HG03103 (cell line): Measurements from ENCODE around the gene MAN2B1.
"Not testable (repeated sequence)": the region's sequence is repeated elsewhere in the genome, so short reads cannot be mapped to it uniquely, and the experiment has no call there.

ENCODE experiments used
- ATAC-seq: cut with Tn5 transposase; IDR thresholded peaks from one replicate; pipeline ENCODE4 v1.9.1; 2021; ENCODE audit warnings: low read depth; ENCODE audit not compliant: unreplicated experiment

MAN2B1 gene

DNA sequence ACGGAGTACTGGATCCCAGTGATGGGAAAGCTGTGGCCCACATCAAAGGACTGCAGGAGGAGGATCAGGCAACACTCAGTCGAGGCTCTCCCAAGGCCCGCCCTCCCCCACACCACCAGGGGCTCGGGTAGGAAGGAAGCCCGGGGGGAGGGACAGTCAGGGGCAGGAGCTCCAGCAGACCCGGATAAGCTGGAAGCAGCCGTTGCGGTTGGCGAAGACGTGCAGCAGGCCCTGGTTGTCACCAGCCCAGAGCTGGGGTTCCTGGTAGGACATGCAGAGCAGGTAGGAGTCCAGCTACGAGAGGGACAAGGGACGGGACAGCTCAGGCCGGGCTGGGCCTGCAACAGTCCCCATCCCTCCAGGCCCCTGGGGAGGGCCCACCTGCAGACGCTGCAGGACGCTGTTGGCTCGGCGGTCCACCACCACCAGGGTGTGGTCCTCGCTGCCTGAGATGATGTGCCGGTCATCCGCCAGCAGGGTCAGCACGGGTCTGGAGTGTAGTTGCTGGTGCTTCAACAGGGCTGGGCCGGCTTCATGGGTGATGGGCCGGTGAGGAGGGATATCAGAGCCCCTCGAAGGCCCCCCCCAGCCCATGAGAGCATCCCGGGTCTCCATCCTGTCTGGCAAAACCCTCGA is 23.2 kb upstream of the MAN2B1 start:
- ATAC-seq: no peak

DNA sequence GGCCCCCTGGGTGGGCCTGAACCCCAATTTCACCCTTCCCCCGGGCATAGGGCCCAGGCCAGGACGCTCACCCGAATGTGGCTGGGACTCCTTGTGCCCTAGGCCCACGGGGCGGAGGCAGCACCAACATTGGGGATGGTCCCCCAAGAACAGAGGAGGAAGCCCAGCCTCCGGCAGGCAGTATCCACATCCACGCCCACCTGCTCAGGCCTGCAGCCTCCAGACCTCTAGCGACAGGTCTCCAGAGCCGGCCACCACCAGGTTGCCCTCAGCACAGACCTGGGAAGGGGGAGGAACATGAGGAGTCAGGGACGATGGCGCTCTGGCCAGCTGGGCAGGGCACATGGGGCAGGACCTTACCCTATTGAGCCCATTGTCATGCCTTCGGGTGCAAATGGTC is 22.5 kb upstream of the MAN2B1 start:
- no peak for ATAC-seq

DNA sequence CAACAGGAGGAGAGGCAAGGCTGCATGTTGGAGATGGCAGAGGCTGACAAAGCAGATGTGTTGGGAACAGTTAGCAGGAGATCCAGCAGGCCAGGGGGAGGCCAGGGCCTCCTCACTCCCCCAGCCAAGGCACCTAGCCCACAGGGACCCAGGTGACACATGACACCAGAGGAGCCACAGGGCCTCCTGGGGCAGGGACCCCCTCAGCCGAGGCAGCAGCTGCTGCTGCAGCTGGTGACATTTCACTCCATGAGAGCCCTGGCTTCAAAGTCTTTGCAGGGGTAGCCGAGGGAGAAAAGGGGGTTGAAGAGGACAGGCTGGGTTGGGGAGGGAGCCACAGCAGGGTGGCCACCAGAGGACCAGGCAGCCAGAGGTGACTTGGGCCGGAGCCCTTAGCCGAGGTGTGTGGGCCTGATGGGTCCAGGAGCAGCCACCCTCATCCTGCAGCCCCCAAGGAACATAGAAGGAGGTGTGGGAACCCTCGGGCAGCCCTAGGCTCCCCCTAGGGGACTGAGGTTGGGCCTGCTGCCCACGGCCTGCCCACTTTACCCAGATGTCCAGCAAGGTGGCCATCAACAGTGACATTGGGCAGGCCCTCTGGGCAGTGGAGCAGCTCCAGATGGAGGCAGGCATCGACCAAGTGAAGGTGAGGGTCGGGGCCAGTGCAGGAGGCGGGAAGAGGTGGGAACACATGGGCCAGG is 21.1 kb upstream of the MAN2B1 start, which contains the start of gene GNG14:
Gene GNG14 (plus strand): TSS at position 503 of the 701 bp plus-strand sequence. CDS start 51 bp downstream, at position 554.
- ATAC-seq: no peak

DNA sequence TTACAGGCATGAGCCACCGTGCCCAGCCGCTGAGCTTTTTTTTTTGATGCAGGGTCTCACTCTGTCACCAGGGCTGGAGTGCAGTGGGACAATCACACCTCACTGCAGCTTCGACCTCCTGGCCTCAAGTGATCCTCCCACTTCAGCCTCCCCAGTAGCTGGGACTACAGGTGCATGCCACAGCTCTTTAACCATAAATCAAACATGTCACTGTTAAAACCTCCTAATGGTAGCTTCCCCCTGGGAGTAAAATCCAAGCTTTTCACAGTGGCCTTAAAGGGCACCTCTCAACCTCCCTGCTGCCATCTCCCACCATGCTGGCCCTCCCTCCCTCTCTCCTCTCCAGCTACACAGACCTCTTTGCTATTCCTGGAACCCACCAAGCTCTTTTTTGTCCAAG is 19.3 kb upstream of the MAN2B1 start:
- ATAC-seq: no peak

DNA sequence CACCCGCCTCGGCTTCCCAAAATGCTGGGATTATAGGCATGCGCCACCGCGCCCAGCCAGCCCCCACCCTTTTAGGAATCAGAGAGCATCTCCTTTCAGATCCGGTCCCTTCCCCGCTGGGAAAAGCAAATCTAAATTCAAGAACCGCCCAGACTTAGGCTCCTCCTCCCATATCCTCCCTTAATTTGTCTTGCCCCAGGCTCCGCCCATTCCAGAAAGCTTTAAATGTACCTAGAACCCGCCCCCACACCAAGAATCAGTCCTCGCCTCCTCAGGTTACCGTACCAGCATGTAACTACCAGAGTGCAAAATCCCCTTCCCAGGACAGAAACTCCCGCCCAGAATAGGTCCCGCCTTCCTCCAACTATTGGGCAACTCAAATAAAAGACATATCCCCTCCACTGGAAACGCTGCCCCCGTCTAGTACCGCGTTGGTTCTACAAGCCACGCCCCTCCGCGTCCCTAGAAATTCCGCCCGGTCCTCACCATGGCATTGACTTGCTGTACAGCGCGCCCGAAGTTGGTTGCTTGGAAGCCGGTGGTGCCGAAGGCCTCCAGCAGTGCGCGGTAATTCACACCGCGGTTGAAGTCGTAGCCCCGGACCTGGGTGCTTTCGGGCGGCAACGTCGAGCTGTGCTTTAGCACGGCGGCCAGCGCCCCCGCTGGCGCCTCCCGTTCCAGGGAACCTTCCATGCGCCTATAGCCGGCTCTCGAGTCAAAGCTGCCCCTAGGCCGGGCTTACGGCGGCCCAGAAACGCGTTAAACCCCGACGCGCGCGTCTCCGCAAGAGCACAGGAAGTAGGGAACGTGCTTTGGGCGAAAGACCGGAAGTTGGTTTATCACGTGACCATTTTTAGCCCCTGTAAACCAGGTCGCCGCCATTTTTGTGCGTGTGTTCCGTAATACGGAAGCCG is 14.8 kb upstream of the MAN2B1 start, which contains the start of gene DHPS:
Gene DHPS (minus strand): TSS at position 807 of the 914 bp plus-strand sequence. CDS start 114 bp downstream, at position 693.
- ATAC-seq: no peak

DNA sequence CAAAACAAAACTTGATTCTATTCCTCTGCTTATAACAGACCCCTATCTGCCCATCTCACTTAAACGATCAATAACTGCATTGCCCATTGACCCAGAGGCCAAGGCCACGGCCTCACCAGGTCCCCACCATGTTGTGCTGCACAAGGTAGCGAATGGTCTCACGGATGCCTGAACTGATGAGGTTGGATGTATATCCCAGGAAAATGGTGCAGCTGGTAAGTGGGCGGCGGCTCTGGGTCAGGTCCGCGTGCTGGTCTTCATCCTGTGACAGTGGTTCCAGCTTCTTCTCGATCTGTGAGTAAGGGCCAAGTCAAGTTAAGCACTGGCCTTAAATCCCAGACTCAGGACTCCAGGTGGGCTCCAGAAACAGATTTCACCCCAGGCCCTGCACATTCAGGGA is 13.5 kb upstream of the MAN2B1 start:
- ATAC-seq: no peak

DNA sequence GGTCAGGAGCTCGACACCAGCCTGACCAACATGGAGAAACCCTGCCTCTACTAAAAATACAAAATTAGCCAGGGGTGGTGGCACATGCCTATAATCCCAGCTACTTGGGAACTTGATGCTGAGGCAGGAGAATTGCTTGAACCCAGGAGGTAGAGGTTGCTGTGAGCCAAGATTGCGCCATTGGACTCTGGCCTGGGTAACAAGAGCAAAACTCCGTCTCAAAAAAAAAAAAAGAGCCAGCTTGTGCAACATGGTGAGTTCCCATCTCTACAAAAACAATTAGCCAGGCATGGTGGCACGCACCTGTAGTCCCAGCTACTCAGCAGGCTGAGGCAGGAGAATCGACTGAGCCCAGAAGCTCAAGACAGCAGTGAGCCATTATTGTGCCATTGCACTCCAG is 11.5 kb upstream of the MAN2B1 start:
- ATAC-seq: not testable (repeated sequence)

DNA sequence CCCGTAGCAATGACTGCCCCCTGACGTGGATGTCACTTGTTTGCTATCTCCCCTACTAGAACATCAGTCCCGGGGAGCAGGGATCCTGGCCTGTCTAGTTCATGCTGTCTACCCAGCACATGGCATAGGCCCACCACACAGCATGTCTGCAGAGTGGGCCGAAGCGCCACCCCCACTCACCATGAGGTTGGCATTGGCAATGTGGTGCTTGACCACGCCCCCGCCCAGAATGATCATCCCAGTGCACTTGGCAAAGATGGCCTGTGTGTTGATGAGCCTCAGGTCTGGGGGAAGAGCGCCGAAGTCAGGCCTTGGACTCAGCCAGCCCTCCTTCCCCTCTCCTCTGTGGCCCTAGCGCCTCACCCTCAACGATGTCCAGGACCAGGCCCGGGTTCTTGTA is 10.4 kb upstream of the MAN2B1 start:
- no peak for ATAC-seq

DNA sequence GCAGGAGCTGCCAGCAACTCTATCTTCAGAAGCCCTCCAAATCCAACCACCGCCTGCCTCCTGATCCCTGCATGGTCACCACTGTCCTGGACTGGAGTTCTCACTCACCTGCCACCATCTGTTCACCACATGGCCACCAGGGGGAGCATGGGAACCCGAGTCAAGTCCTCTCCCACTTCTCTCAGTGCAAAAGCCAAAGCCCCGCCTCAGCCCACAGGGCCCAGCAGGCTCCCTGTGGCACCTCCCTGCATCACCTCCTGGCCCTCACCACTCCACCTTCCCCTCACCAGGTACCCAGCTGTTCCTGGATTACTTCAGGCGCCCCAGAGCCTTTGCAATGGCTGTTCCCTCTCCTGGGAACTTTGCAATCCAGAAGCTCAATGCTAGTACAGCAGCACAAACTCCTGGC is 9.8 kb upstream of the MAN2B1 start:
- no peak for ATAC-seq

DNA sequence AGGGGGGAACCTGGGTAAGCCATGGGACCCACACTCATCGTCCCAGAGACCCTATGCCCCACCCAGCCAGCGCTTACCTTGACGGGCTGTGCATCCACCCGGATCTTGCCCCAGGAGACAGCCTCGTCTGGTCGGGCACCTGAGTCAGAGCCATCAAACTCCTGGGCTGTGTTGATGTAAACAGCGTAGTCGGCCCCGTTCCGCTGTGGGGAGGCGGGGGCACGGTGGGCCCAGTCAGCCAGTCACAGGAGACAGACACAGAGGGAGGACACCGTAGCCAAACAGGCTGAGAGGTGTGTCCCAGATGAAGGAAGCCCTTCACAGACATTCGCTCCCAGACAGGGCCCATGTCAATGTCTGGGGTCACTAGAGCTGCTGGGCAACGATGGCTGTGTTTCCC is 9.4 kb upstream of the MAN2B1 start:
- ATAC-seq: no peak

DNA sequence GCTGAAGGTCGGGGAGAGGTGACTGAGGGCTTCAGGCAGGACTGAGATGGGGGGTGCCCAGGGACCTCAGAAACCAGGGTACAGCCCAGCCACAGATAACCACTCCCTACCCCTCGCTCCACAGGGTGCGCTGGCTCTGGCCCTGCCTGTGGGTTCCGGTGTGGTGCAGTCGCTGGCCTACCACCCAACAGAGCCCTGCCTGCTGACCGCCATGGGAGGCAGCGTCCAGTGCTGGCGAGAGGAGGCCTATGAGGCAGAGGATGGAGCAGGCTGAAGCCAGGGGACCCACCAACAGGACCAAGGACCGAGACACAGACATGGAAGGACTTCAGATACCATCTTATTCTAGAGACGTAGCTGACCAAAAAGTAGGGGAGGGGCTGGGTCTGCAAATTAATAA is 8.9 kb upstream of the MAN2B1 start:
- ATAC-seq: no peak

DNA sequence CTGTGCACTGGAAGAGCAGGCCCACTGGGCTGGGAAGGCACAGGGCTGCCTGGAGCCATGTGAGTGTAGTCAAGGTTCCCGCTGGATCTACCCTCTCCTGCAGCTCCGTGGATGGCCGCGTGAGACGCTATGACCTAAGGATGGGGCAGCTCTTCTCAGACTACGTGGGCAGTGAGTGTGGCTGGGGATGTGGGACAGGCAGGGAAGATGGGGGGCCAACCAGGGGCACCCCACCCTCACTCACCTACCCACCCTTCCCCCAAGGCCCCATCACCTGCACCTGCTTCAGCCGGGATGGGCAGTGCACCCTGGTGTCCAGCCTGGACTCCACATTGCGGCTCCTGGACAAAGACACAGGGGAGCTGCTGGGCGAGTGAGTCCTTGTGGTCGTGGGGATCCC is 6.2 kb upstream of the MAN2B1 start:
- no peak for ATAC-seq

DNA sequence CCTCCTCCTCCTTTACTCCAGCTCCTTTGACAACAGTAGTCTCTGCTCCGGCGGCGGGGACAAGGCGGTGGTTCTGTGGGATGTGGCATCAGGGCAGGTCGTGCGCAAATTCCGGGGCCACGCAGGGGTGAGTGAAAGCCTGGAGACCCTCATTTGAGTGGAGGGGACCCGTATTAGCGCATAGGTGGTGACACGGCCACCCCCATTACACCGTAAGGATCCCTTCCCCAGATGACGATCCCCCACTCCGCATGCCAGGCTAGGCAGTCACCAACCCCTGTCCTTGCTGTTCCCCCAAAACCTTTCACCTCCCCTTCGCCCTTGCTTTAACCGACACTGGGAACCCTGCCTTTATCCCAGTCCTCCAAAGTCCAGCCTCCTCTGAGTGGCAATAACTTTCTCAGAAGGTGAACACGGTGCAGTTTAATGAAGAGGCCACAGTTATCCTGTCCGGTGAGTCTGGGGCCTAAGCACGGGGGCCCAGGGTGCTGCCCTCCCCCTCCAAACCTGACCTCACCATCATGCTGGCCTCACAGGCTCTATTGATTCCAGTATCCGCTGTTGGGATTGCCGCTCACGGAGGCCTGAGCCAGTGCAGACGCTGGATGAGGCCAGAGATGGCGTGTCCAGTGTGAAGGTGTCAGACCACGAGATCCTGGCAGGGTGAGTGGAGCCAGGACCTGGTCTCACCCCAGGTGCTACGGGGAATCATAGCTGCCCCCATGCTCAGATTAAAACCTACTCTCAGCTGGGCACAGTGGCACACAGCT is 3.8 kb upstream of the MAN2B1 start:
- ATAC-seq: no peak

DNA sequence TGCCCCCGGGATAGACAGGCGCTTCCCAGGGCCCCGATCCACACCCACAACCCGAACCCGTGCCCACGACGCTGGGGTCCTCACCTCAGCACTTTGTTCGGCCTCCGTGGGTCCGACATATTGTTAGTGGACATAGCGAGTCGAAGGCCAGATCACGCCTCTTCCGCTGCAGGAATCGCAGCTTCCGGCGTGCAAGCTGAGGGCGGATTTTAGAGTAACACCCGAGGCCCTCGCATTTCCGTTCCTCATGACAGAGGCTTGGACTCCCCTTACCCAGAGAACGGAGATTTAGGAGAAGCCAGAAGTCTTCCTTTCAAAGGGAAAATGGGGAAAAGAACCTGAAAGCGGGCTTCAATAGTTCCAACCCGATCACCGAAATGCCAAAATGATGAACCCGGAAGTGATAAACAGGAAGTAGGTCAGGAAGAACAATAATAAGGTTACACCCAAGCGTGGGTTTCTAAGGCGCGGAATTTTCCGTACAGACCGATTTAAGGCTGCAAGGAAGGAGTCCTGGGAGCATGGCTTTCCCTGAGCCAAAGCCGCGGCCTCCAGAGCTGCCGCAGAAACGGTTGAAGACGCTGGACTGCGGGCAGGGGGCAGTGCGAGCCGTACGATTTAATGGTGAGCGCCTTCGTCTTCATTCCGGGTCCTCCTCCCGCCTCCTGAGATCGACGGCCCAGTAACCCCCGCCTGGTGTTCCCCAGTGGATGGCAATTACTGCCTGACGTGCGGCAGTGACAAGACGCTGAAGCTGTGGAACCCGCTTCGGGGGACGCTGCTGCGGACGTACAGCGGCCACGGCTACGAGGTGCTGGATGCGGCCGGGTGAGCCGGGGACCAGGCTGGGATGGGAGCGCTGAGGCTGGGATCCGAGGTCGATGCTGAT is 3.0 kb upstream of the MAN2B1 start:
- ATAC-seq: no peak

DNA sequence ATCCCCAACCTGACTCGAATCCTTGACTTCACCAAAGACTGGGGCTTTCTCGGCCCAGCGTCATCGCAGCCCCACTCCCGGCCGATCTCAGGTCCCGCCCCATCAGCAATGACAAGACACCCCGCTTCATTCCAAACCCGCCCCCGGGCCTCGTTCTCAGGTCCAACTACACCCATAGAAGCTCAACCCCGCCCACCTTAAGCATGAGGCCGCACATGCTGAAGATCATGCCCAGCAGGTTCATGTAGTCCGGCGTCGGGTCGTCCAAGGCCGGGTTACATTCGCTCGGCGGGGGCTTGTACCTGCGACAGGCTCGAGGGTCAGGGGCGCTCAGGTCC is 2.4 kb upstream of the MAN2B1 start:
- ATAC-seq: no peak

DNA sequence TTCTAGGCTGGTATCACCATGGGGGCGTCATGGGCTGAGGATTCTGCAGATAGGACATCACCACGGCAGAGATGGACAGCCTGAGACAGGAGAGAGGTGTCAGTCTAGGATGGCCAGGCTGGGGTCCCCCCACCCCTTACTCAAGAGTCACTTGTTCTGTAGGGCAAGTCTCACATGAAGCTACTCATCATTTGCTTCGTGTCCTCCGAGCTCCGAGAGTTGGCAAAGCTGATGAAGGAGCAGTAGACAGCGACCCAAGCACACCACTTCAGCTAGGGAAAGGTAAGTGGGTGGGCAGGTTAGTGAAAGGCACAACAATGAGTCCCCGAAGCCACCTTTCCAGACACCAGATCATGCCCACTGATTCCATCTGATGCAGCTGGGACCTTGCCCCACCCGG is 1.8 kb upstream of the MAN2B1 start:
- ATAC-seq: no peak

DNA sequence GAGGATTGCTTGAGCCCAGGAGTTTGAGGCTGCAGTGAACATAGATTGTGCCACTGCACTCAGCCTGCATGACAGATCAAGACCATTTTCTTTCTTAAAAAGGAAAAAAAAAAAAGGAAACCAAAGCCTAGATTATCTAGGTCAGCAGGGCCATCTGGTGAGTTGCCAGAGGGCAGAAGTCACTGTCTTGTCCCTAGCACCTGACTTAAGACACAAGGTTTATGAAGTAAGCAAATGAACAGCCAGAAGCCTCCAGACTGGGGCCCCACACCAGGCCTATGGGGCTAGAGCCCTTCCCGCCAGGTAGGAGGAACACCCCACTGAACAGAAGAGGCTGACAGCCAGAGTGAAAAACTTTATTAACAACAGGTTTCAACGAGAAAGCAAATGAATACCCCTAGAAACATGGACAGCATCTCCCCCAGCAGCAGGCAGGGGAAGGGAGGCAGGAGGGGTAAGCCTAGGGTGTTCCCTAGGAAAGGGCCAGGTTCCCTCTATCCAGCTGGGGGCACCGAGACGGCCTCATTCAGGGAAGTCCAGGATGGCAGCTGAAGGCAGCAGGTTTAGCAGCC is 1.3 kb upstream of the MAN2B1 start:
- ATAC-seq: no peak

DNA sequence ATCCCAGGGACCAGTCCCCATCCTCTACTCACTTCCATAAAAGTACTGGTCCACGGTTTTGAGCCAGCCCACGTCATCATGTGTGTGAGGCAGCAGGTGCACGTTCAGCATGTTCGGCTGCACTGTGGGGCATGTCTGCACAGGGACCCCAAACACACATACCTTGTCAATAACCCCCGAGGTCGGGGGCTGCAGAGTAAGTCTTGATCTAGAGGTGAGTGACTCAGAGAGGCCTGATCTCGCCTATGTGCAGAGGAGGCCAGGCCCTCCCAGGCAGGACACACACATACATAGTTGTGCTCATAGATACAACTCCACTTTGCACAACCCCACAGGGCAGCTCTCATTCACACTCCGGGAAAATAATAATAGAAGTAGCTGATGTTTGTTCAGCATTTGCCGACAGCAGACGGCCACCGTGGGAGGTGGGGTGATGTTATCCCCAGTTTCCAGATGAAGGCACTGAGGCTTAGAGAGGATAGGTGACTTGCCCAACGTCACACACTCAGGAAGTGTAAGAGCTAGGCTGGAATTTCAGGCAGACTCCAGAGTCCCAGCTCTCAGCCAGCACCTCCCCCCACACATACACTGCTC is 774 bp downstream of the MAN2B1 start:
- ATAC-seq: no peak

DNA sequence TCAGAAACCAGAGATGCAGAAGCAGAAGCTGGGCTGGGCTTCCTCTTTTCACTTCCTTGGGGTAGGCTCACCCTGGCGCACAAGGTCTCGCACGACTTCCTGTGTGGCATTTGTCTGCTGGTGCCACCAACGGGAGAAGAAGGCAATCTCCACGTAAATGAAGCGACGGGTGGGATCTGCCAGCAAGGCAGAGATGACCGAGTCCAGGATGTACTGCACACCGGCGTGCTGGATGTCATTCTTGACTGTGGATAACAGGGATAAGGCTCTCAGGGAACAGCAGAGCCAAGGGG is 1.3 kb downstream of the MAN2B1 start:
- no peak for ATAC-seq
